Heart left ventricle (tissue), 16 donors: ENCODE data around the gene KLHL5. TPM values are rescaled to one million over a fixed set of nuclear protein-coding genes. Genes with fewer than 3 reads are reported as not detected.

Experiments used
- ATAC-seq, 4 donors: fragments of 200-7000 bp; cut with Tn5 transposase; one replicate each; pipeline ENCODE4 v1.9.1; 2020 to 2022; ENCODE audit warnings: moderate library complexity in 4 of 4, mild to moderate bottlenecking in 3 of 4, moderate number of reproducible peaks in 1 of 4
- DNase-seq, 5 donors: peaks; one replicate each; pipeline ENCODE4 v3.0.0-alpha.2; 2020
- H3K27ac ChIP-seq, 12 donors: fragments of 200-600 bp; sonication (generic) in 4 of 12; one replicate each; pipeline versions ENCODE4 v1.5.0 to v1.8.0; 2016 to 2022; ENCODE audit warnings: mild to moderate bottlenecking in 2 of 12
- H3K27me3 ChIP-seq, 9 donors: fragments of 200-600 bp; sonication (generic) in 2 of 9; one replicate each; pipeline versions ENCODE4 v1.5.1 to v1.8.0; 2016 to 2022; ENCODE audit warnings: mild to moderate bottlenecking in 3 of 9
- H3K36me3 ChIP-seq, 9 donors: fragments of 200-600 bp; sonication (generic) in 2 of 9; one replicate each; pipeline versions ENCODE4 v1.5.0 to v1.8.0; 2018 to 2022; ENCODE audit warnings: mild to moderate bottlenecking in 2 of 9
- H3K4me1 ChIP-seq, 12 donors: fragments of 200-600 bp; sonication (generic) in 4 of 12; one replicate each; pipeline versions ENCODE4 v1.5.0 to v1.8.0; 2016 to 2022; ENCODE audit warnings: mild to moderate bottlenecking in 3 of 12
- H3K4me3 ChIP-seq, 12 donors: fragments of 200-600 bp; sonication (generic) in 4 of 12; one replicate each; pipeline versions ENCODE4 v1.5.0 to v1.8.0; 2017 to 2022; ENCODE audit warnings: mild to moderate bottlenecking in 9 of 12, moderate library complexity in 4 of 12
- H3K9me3 ChIP-seq, 12 donors: fragments of 200-600 bp; sonication (generic) in 4 of 12; one replicate each; pipeline versions ENCODE4 v1.5.0 to v1.8.0; 2016 to 2022; ENCODE audit warnings: mild to moderate bottlenecking in 1 of 12
- CTCF ChIP-seq, 12 donors: fragments of 200-600 bp; sonication (generic) in 4 of 12; IDR thresholded peaks; one replicate each; pipeline versions ENCODE4 v1.5.0 to v1.8.0; 2018 to 2022; ENCODE audit warnings: antibody characterized with exemption in 12 of 12, mild to moderate bottlenecking in 5 of 12
- POLR2A ChIP-seq, 2 donors: fragments of 450-650 bp; IDR thresholded peaks; one replicate each; pipeline ENCODE4 v1.6.1; 2017; ENCODE audit warnings: antibody characterized with exemption in 2 of 2, mild to moderate bottlenecking in 2 of 2, moderate library complexity in 2 of 2
- WGBS, 4 donors: extraction: QIAGEN DNeasy Blood & Tissue Kit in 2 of 4; methylation state at CpG; one replicate each; pipeline versions ENCODE4 v1.1.5 to v1.1.7; 2013 to 2018; 5-methylcytosine and 5-hydroxymethylcytosine counted together
- intact Hi-C, 10 donors: fragments of 100-400 bp; cut with DNase I; formaldehyde crosslinking; loops; one replicate each; pipeline versions ENCODE4 v1.11.1 to v1.14.2; 2022
- polyA plus RNA-seq, 2 donors: library from polyadenylated mRNA; stranded (reverse); fragments of 200-250 nt; gene quantifications; one replicate each; pipeline ENCODE4 v1.2.3, GENCODE V29; 2013
- total RNA-seq, 9 donors: library from RNA; depleted of rRNA in 2 of 9; stranded (reverse); fragments of >200 nt in 2 of 9; fragmentation: NEBNext Ultra II Directional in 3 of 9; extraction: Animal tissue kit (Norgen Biotek cat#: 25700) in 3 of 9; gene quantifications; one replicate each; pipeline versions ENCODE4 v1.1.0 to v1.2.4, GENCODE V29; 2016 to 2023
- donor health status: ischemic (EF 13 %, LVEDD 7.1; RV severe dilation, severe dysfunction).
- donor health status: healthy with polysubstance abuse.
- donor health status: DM: no; HTN: yes; CAD: no.
- donor health status: DM: no; HTN: no; CAD: no.
- donor health status: ischemic (EF 25% LVEDD 6.9; RV normal size, moderate dysfunction).
- donor health status: ischemic (EF 25% LVEDD 5.7; RV mildly dilated, moderate dysfunction).
- donor health status: healthy.
- donor health status: DM: yes; HTN: yes; CAD: no.
- donor health status: ischemic (EF 35%, LVEDD 5.7; RV mildly dilated, moderate dysfunction).
- donor health status: nonischemic (EF 11% LVEDD 7.7; RV severe dilation, severe dysfunction).
- donor health status: DM: yes; HTN: yes; CAD: no.
- donor health status: PGD.
- donor health status: ischemic (EF 29% LVEDD 5.4; RV normal size, mild dysfunction).
- donor health status: nonischemic (EF 23%, LVEDD 6.1; RV moderate dilation, normal function).

Gene KLHL5
- total and polyA plus RNA-seq, 11 donors = 3.3 to 28.5 (median 12.6) TPM

GRCh38 chr4:39146211-39146610 lies 84.2 kb downstream of the KLHL5 start:
- H3K27me3 ChIP-seq = peaks cover 0 to 2% (median 0%) of the 10 kb centered on the region in 9 donors
- no peak for DNase-seq
- no peak overlapping the region for H3K4me3 ChIP-seq
- TF ChIP-seq POLR2A (IDR thresholded peaks at IDR 0.05) = no peak
- no peak for TF ChIP-seq CTCF (IDR thresholded peaks at IDR 0.05)
- H3K4me1 ChIP-seq = no peaks in the 10 kb centered on the region
- intact Hi-C loops = no loop called here
- WGBS, 4 donors = 75 to 87% (median 82%) methylated on average over 1 of the region's 1 CpG
- no peaks in the 10 kb centered on the region for H3K9me3 ChIP-seq
- ATAC-seq = no peak
- H3K27ac ChIP-seq = no peak overlapping the region
- H3K36me3 ChIP-seq = no peaks in the 10 kb centered on the region

- Histone ChIP-seq H3K27me3 (no peaks in the 10 kb centered on the region), H3K4me1 (no peaks in the 10 kb centered on the region), H3K36me3 (no peaks in the 10 kb centered on the region), H3K9me3 (no peaks in the 10 kb centered on the region), H3K4me3 (no peak overlapping the region), H3K27ac (no peak overlapping the region)
- WGBS, 4 donors = 94 to 97% (median 96%) methylated on average over 4 of the region's 4 CpGs
- no peak for DNase-seq
- ATAC-seq = no peak
- intact Hi-C loops = no loop called here
- TF ChIP-seq CTCF (IDR thresholded peaks at IDR 0.05) = no peak
- no peak for TF ChIP-seq POLR2A (IDR thresholded peaks at IDR 0.05)
Measured at GRCh38 chr4:39154009-39154408, 92.0 kb downstream of the KLHL5 start.

GRCh38 chr4:39157520-39157919 lies 95.5 kb downstream of the KLHL5 start:
- DNase-seq (no peak), ATAC-seq (no peak)
- Histone ChIP-seq H3K27me3 (no peaks in the 10 kb centered on the region), H3K27ac (no peak overlapping the region), H3K4me3 (no peak overlapping the region), H3K9me3 (no peaks in the 10 kb centered on the region), H3K36me3 (no peaks in the 10 kb centered on the region), H3K4me1 (no peaks in the 10 kb centered on the region)
- no peak for TF ChIP-seq POLR2A (IDR thresholded peaks at IDR 0.05)
- intact Hi-C loops = no loop called here
- WGBS, 4 donors = 81 to 92% (median 86%) methylated on average over 2 of the region's 2 CpGs

- Histone ChIP-seq H3K4me3 (no peak overlapping the region), H3K4me1 (no peaks in the 10 kb centered on the region), H3K9me3 (peaks cover 0 to 13% (median 0%) of the 10 kb centered on the region in 12 donors), H3K27ac (no peak overlapping the region), H3K36me3 (no peaks in the 10 kb centered on the region), H3K27me3 (no peaks in the 10 kb centered on the region)
- TF ChIP-seq POLR2A (IDR thresholded peaks at IDR 0.05) (no peak), CTCF (IDR thresholded peaks at IDR 0.05) (no peak)
- DNase-seq (no peak), ATAC-seq (no peak)
- intact Hi-C loops = no loop called here
- WGBS, 4 donors = 63 to 71% (median 64%) methylated on average over 3 of the region's 3 CpGs
Measured at GRCh38 chr4:39166177-39166576, 104.1 kb downstream of the KLHL5 start.

GRCh38 chr4:39166669-39167068 lies 104.6 kb downstream of the KLHL5 start:
- H3K27ac ChIP-seq = no peak overlapping the region

More at GRCh38 chr4:39166669-39167068, 104.6 kb downstream of the KLHL5 start:
- Histone ChIP-seq H3K27me3 (no peaks in the 10 kb centered on the region), H3K9me3 (peaks cover 0 to 13% (median 0%) of the 10 kb centered on the region in 12 donors), H3K4me3 (no peak overlapping the region), H3K4me1 (no peaks in the 10 kb centered on the region), H3K36me3 (no peaks in the 10 kb centered on the region)
- no peak for DNase-seq
- ATAC-seq = no peak
- WGBS, 4 donors = 89 to 93% (median 92%) methylated on average over 7 of the region's 7 CpGs
- intact Hi-C loops = no loop called here
- TF ChIP-seq CTCF (IDR thresholded peaks at IDR 0.05) (no peak), POLR2A (IDR thresholded peaks at IDR 0.05) (no peak)
